ENCODE measurements around the gene CUL1.

Gene CUL1

GRCh38 chr7:148721390-148721789, 22.7 kb downstream of the CUL1 start:
- no peak for DNase-seq

- no peak for DNase-seq
Observed at GRCh38 chr7:148722340-148723165, 23.9 kb downstream of the CUL1 start.

GRCh38 chr7:148723166-148723559, 24.5 kb downstream of the CUL1 start:
- no peak for DNase-seq

- DNase-seq = no peak
Observed at GRCh38 chr7:148723846-148724245, 25.1 kb downstream of the CUL1 start.

GRCh38 chr7:148726385-148726784, 27.7 kb downstream of the CUL1 start:
- no peak for DNase-seq

GRCh38 chr7:148727501-148728278, 29.0 kb downstream of the CUL1 start:
- no peak for DNase-seq

GRCh38 chr7:148729984-148730733, 31.5 kb downstream of the CUL1 start:
- DNase-seq = no peak

GRCh38 chr7:148732862-148733261, 34.2 kb downstream of the CUL1 start:
- no peak for DNase-seq

- no peak for DNase-seq
Observed at GRCh38 chr7:148733496-148733895, 34.8 kb downstream of the CUL1 start.

- no peak for DNase-seq
Observed at GRCh38 chr7:148735141-148735540, 36.4 kb downstream of the CUL1 start.

- DNase-seq = no peak
Observed at GRCh38 chr7:148735967-148736366, 37.3 kb downstream of the CUL1 start.

- no peak for DNase-seq
Observed at GRCh38 chr7:148738737-148739535, 40.2 kb downstream of the CUL1 start.

- DNase-seq = no peak
Observed at GRCh38 chr7:148746135-148746534, 47.4 kb downstream of the CUL1 start.

GRCh38 chr7:148747274-148747673, 48.6 kb downstream of the CUL1 start:
- no peak for DNase-seq

- DNase-seq = no peak
Observed at GRCh38 chr7:148750442-148751355, 52.0 kb downstream of the CUL1 start.

- no peak for DNase-seq
Observed at GRCh38 chr7:148753224-148753623, 54.5 kb downstream of the CUL1 start.

GRCh38 chr7:148754912-148755311, 56.2 kb downstream of the CUL1 start:
- no peak for DNase-seq

- DNase-seq = no peak
Observed at GRCh38 chr7:148761499-148762278, 63.0 kb downstream of the CUL1 start.

GRCh38 chr7:148763622-148764021, 64.9 kb downstream of the CUL1 start:
- DNase-seq = no peak

- DNase-seq = no peak
Observed at GRCh38 chr7:148770004-148770403, 71.3 kb downstream of the CUL1 start.

Measured in T1000 (cell line).